Stimulated activated CD4-positive, alpha-beta T cell treated with anti-CD3 and anti-CD28 coated beads, Interleukin-12 subunit alpha, Interleukin-12 subunit beta, amount 100 ng/mL, for 24 hours (primary cell): ENCODE data around the gene LGR6.
A peak's percentile ranks its signal among the peaks of the same experiment; 100 is the strongest.
"Not testable (repeated sequence)": the region's sequence is repeated elsewhere in the genome, so short reads cannot be mapped to it uniquely, and the experiment has no call there.

Experiments
- DNase-seq, 2 experiments: peaks; one replicate each; pipeline ENCODE4 v3.0.0-alpha.2; 2020; ENCODE audit warnings: low read depth in 2 of 2

LGR6 gene

DNA sequence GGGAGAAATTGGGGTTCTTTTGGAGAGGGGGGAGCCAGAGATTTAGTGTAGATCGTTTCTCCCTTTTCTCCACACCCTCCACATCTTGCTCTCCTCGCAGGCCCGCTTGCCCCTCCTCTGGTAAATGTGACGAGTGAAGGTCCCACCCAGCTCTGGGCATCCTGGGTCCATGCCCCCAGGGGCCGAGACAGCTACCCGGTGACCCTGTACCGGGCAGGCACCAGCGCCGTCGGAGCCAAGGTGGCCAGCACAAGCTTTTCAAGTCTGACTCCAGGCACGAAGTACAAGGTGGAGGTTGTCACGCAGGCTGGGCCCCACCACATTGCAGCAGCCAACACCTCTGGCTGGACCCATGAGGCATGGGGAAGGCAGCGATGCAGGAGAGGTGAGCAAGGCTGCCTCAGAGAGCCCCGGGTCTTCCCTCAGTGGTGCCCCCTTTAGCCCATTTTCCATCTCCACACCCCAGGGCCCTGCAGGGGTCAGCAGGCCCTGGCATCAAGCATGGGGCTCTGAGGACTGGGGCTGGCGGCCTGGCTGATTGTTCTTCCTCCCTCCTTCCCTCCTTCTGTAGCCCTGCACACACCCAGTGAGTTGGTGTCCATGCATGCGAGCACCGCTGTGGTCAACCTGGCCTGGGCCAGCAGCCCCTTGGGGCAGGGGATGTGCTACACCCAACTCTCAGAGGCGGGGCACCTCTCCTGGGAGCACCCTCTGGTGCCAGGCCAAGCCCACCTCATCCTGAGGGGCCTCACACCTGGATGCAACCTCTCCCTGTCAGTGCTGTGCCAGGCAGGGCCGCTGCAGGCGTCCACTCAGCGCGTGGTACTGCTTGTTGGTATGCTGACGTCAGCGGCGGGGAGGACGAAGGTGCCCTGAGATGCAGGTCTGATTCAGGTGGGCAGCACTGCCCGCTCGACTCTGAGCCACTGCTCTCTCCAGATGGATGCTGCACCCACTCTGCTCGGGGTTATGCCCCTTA lies 16.4 kb upstream of the LGR6 start:
- no peak for DNase-seq

DNA sequence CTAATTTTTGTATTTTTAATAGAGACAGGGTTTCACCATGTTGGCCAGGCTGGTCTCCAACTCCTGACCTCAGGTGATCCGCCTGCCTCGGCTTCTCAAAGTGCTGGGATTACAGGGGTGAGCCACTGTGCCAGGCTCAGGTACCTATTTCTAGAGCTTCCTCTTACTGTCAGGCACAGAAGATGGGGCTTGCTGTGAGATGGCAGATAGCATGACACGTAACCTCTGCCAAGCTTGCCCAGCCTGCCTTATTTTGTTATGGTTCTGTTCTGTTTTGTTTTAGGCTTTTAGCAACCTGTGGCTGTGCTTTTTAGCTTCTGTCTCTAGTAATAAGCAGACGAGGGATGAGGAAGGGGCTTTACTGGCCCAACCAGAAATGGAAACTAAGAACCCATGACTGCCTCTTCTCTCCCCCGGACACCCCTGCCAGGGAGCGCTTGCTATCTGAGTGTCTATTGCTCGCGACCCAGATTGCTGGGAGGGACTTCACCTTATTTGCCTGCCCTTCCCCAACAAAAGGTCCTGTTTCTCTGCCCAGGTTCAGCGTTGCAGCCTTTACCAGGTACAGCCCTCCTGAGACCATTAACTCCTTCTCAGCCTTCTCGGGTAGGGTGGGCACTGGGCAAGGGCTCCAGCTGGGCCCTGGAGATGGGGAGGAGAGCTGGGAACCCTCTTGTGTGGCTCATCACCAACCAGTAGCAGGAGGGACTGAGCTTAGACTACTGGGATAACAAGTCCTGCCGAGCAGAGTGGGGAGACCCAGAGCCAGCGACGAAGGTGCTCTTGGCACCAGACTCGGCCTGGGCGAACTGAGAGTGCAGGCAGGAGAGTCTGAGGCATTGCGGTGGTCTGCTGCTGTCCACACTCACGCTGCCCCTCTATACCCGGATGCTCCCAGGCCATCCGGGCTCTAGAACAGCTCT lies 13.5 kb upstream of the LGR6 start:
- DNase-seq = no peak

DNA sequence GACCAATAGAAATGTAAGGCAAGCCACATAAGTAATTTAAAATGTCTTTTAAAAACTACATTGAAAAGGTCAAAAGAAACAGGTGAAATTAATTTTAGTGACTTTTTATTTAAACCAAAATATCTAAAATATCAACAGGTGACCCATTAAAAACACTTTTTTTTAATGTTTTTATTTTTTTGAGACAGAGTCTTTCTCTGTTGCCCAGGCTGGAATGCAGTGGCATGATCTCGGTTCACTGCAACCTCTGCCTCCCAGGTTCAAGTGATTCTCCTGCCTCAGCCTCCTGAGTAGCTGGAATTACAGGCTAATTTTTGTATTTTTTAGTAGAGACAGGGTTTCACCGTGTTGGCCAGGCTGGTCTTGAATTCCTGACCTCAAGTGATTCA lies 12.9 kb upstream of the LGR6 start:
- DNase-seq = not testable (repeated sequence)

DNA sequence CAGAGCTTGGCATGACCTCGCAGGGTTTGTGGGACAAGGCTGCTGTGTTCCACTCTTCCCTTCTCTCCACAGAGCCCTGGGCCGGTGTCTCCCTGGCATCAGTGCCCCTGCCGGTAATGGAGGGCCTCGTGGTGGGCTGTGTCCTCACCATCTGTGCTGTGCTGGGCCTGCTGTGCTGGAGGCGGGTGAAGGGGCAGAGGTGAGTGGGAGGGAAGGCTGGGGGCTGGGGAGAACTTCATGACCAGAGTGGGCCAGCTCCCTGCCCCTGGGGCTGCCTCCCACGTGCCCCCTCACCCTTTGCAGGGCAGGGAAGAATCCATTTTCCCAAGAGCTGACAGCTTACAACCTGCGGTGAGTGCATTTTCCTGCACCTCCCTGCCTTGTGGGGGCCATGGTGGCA lies 12.0 kb upstream of the LGR6 start:
- no peak for DNase-seq

DNA sequence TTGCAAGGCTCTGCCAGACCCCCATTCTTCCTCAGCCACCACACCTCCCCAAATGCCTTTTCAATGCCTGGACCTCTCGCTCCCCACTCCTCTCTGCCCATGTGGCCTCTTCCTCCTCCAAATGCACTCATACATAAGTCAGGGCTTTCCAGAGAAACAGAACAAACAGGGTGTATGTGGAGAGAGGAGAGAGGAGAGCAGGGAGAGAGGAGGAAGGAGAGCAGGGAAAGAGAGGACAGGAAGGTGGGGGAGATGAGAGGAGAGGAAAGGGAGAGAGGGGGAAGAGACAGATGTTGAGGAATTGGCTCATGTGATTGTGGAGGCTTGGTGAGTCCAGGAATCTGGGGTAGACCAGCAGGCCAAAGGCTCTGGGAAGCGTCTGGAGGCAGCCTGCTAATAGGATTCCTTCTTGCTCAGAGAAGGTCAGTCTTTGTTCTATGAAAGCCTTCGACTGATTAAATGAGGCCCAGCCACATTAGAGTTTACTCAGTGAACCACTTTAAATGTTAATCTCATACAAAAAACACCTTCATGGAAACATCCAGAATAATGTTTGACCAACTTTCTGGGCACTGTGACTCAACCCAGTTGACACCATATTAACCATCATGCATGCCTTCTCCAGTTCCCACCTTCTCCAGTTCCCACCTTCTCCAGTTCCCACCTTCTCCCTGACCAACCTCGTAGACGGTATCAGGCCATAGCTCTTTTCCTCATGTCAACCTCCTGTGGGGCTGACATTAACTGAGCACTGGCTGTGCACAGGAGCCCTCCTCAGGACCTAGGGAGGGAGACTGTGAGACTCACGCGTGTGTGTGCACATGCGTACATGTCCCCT lies 11.3 kb upstream of the LGR6 start:
- DNase-seq = no peak

DNA sequence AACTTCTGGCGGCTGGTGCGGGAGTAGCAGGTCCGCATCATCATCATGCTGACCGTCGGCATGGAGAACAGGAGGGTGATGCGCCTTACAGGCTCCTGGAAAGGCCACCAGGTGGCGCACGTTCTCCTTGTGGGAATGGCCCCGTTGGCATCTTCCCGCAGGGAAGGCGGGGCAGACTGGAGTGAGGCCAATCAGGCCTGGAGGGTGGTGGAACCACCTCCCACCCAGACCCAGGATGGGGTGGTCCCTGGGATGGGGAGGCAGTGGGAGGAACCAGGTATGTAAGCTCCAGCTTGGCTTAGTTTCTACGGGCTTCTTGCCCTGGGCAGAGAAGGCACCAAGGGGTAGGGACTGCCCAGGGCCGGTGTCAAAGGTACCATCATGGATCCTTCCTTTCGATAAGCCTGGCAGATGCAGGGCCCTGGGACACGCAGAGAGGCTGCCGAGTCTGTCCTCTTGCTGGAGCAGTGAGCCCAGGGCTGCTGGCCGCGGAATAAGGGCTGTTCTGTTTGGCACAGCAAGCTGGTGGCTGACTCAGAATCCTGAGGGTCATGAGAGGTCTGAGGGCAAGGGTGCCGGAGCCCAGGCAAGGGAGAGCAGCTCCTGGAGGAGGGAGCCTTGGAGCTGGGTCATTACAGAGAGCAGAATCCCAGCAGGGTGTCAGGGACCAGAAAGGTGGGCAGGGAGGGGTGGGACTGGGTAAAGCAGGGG lies 8.7 kb upstream of the LGR6 start:
- peak; percentile 44 to 74 for DNase-seq

DNA sequence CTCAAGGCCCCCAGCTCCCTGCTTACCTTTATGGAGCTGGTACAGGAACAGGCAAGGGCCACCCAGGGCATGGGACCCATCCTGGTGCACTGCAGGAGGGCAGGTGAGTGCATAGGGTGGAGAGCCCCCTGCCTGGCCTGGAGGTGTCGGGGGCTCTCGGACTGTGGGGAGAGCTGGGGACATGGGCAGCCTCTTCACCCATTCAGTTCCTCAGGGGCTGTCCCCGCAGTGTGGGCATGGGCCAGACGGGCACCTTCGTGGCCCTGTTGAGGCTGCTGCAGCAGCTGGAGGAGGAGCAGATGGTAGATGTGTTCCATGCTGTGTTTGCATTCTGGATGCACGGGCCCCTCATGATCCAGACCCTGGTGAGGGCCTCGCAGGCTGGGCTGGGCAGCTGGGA lies 7.3 kb upstream of the LGR6 start:
- DNase-seq = no peak

DNA sequence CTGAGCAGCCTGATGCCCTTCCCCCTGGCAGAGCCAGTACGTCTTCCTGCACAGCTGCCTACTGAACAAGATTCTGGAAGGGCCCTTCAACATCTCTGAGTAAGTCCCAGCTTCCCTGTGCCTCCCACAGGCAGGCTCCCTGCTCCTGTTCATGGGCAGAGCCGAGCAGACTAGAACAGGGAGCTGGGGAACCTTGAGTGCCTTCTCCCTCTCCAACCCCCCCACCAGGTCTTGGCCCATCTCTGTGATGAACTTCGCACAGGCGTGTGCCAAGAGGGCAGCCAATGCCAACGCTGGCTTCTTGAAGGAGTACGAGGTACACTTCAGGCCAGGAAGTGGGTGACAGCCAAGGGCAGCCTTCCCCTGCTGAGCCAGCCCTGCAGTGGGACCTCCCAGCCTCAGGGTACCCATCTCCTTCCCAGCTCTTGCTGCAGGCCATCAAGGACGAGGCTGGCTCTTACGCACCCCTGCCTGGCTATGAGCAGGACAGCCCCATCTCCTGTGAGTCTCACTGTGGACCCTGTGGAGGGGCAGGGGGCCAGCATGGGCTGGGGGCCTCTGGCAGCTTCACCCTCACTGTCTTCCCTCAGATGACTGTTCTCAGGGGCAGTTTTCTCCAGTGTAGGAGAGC lies 6.4 kb upstream of the LGR6 start:
- no peak for DNase-seq

DNA sequence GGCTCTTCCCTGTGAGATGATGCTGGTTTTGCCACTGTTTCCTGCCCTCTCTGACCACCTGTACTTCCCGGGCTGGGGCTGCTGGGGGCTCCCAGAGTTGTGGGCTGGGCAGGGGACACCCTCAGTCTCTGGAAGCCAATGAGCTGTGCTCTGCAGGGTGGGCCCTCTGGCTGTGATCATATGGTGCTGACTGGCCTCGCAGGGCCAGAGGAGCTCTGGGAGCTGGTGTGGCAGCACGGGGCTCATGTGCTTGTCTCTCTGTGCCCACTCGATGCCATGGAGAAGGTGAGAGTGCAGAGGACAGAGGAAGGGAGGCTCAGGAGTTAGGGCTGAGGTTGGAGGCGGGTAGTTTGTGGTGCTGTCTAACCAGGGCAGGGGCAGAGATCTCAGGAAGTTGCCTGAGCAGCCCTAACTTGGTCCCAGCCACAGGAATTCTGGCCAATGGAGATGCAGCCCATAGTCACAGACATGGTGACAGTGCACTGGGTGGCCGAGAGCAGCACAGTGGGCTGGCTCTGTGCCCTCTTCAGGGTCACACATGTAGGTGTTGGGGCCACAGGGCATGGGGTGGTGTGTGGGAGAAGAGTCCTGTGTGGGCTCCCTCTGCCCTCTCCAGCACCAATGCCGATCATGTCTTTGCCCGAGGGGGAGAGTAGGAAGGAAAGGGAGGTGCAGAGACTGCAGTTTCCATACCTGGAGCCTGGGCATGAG lies 5.7 kb upstream of the LGR6 start:
- no peak for DNase-seq

DNA sequence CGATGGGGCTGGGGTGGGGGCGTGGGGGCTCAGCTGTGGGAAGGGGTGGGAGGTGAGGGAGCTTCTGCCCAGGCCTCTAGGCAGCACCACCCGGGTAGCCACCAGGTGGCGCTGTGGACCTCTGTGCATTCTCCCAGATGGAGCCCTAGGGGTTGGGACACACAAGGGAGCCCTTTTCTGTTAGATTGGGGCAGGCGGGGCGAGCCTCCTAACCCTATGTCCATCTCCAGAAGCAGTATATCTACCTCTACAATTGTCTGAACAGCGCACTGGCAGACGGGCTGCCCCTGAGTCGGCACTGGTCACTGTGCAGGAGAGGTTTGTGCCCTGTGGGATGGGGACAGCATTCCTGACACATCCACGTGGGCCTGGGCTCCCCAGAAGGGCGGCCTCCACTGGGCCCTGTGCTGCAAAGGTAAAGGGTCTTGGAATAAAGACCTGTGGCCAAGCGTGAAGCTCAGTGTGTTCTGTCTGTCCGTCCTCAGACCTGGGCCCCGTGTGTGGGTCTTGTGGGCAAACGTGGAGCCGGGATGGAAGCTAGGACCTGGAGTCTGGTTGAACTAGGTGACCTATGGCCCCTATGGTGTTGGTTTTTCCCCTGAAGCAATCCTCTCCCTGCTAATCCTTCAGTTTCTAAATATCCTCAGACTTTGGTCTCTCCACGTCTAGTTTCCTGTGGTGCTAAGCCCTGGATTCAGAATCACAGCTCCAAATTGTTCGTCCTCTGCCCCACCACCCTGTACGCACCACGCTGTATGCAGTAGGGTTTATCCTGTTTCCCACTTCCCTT lies 4.4 kb upstream of the LGR6 start:
- DNase-seq = peak; percentile 49 to 74

DNA sequence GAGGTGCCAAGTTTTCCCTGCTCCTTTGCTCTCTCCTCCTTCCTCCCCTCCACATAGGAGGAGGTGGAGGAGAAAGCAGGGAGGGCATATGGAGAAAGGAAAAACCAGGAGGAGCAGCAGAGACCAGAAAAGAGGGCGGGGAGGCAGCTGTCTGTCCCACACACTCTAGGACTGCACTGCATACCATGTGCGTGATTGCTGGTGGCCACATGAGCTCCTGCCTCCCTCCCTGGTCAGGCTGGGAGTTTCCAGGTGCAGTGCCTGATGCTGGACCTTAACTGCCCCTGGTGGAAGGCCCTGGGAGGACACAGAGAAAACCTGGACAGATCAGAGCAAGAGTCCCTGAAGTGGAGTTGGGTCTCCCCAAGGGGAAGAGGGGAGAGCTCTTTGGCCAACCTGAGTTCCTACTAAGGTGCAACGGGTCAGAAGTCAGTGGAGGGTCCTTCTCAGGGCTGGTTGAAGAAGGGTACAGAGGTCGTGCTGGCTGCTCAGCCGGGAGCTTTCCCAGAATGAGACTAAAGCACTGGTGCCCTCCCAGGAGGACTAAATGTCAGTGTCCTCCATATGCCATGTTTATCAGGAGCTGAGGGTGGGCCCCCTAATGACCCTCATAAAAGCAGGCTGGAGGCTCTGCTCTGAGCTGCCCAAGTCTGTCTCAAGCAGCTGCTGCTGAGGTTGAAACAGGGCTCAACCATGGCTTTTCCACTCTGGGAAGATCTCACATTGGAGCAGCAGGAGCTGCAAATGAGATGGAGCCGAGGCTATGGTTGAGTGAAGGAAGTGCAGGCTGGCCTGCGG lies 3.5 kb upstream of the LGR6 start:
- no peak for DNase-seq

DNA sequence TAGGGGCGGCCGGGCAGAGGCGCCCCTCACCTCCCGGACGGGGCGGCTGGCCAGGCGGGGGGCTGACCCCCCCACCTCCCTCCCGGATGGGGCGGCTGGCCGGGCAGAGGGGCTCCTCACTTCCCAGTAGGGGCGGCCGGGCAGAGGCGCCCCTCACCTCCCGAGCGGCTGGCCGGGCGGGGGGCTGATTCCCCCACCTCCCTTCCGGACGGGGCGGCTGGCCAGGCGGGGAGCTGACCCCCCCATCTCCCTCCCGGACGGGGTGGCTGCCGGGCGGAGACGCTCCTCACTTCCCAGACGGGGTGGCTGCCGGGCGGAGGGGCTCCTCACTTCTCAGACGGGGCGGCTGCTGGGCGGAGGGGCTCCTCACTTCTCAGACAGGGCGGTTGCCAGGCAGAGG lies 2.2 kb upstream of the LGR6 start:
- DNase-seq = not testable (repeated sequence)

DNA sequence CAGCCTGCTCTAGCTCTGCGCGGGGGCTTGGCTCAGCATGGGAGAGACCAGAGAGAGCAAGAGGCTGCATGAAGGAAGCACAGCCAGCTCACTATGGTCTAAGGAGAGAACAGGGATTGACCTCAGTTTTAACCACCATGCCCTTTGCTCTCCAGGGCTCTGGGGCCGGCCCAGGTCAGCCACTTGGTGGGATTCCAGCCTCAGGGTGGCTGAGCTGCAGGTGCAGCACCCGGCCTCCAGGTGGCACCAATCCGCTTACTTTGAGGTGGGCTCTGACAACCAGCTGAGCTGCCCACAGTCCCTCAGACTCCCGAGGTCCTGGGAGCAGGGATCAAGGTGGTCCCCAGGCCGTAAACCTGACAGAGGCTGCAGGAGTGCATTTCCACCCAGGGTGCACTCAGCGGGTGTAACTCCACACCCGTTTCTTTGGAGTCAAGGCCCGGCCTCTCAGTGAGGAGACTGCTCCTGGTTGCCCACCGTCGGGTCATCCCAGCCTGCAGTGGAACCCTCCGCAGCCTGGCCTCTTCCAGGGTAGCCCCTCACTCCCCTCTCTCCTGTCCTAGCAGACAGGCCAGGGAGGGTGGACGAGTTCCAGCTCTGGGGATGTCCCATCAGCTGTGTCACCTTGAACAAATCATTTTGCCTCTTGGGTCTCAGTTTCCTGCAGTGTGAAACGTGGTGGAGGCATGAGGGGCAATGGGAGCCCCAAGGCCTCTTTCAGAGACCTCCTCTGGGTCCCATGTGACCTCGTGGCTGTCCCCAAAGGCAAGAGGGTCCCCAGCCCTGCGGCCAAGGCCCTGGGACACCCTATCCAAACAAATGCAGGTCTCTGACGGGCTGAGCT lies 607 bp upstream of the LGR6 start:
- DNase-seq = peak; percentile 15 to 47

DNA sequence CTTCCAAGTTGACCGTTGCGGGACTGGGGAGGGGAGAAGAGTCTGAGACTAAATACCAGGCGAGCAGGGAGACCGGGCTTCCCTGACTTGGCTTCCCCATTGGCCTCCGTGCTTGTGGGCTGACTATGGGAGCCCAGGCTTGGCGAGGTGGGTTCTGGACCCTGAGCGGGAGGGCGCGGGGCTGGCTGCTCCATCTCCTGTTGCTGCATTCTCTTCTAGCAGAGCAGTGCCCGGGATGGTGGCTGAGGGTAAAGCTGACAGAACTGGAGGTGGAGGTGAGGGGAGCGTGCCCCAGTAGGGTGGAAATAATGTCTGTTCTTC lies 689 bp downstream of the LGR6 start:
- DNase-seq = no peak

DNA sequence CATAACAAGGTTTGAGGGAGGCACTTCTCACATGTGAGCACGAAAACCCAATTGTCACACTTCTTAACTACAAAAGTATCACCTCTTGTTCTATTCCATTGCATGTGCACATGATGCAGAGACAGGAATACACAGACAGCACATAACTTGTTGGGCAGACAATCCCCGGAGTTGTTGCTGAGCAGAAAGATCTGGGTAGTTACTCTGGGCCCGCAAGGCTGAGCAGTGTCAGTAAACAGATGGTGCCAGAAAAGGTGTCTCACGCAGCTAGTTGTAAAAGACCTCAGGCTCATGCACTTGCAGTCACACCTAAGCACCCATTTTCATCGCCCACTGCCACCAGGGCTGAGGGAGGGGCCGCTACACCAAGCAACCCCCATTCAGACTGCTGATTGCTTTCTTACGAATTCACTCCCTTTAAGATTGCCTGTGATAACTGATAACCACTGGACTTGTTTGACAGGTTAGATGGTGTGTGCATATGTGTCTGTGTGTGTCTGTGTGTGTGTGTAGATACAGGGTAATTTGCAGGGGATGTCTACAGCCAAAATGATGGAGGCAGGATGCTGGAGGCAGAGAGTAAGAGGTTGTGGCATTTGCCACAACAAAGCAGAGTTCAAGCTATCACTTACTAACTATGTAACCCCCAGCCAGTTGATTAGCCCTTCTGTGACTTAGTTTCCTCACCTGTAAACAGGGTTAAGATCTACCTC lies 4.2 kb downstream of the LGR6 start:
- DNase-seq = no peak

DNA sequence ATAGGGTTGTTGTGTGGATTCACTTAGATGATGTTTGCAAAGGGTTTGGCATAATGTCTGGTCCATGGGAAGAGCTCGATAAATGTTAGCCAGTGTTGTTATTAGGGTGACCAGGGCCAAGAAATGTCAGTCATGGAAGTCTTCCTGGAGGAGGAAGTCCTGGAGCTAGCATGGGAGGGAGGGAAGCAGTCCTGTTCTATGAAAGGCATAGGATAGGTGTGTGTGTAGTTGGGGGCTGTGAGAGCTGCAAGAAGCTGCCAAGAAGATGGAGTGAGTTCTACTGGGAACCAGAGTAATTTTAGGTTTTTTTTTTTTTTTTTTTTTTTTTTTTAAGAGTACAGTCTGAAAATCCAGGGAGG lies 4.7 kb downstream of the LGR6 start:
- DNase-seq = no peak
